Caco-2 (cell line): Measurements from ENCODE around the gene TMEM132C. TPM values are rescaled to one million over a fixed set of nuclear protein-coding genes. Genes with fewer than 3 reads are reported as not detected.

ENCODE experiments used
- BruUV-seq: library from RNA; stranded (reverse); fragments of 400-500 nt; replicated peaks from 2 replicates; lab custom pipeline; 2021; lab: Mats Ljungman, UMichigan
- CTCF ChIA-PET: fragments of 300-600 bp; sonication (Branson Sonifier 250); formaldehyde crosslinking; loops from one replicate; lab custom pipeline; 2022; ENCODE audit warnings: antibody characterized with exemption; lab: Charles Lee
- POLR2A ChIA-PET: fragments of 300-600 bp; sonication (Branson Sonifier 250); formaldehyde crosslinking; loops from one replicate; lab custom pipeline; 2022; ENCODE audit warnings: antibody characterized with exemption; lab: Charles Lee
- DNase-seq, 2 experiments: peaks; one replicate each; pipeline versions ENCODE4 v3.0.0 to v3.0.0-alpha.2; 2020 to 2022
- H3K27me3 ChIP-seq: replicated peaks from 2 replicates; pipeline ENCODE4 v1.6.0; 2011; ENCODE audit warnings: low read length; ENCODE audit not compliant: control insufficient read depth, insufficient read depth
- H3K36me3 ChIP-seq: 2 replicates; pipeline ENCODE4 v1.5.1; 2011; ENCODE audit warnings: low read length; ENCODE audit not compliant: control insufficient read depth, insufficient read depth
- H3K4me1 ChIP-seq: fragments of 250-450 bp; sonication (Bioruptor Pico); 2 replicates; pipeline ENCODE4 v1.5.1; 2020; ENCODE audit warnings: mild to moderate bottlenecking
- H3K4me3 ChIP-seq: 2 replicates; pipeline ENCODE4 v1.5.1; 2011; ENCODE audit warnings: low read depth, mild to moderate bottlenecking, control low read depth, low read length
- H3K9me3 ChIP-seq: fragments of 250-450 bp; sonication (Bioruptor Pico); 2 replicates; pipeline ENCODE4 v1.5.1; 2020; ENCODE audit warnings: mild to moderate bottlenecking, moderate library complexity
- H3K27ac Mint-ChIP-seq: one replicate; pipeline ENCODE4 v1.8.0; 2022; ENCODE audit warnings: mixed read lengths; ENCODE audit not compliant: unreplicated experiment
- H3K27me3 Mint-ChIP-seq: one replicate; pipeline ENCODE4 v1.8.0; 2022; ENCODE audit warnings: mixed read lengths; ENCODE audit not compliant: insufficient read depth, unreplicated experiment
- H3K36me3 Mint-ChIP-seq: one replicate; pipeline ENCODE4 v1.8.0; 2022; ENCODE audit warnings: mild to moderate bottlenecking, mixed read lengths; ENCODE audit not compliant: insufficient read depth, unreplicated experiment
- H3K4me1 Mint-ChIP-seq: one replicate; pipeline ENCODE4 v1.8.0; 2022; ENCODE audit warnings: low read depth, mixed read lengths; ENCODE audit not compliant: unreplicated experiment
- H3K4me3 Mint-ChIP-seq: one replicate; pipeline ENCODE4 v1.8.0; 2022; ENCODE audit warnings: mild to moderate bottlenecking, moderate library complexity, mixed read lengths; ENCODE audit not compliant: unreplicated experiment
- H3K9me3 Mint-ChIP-seq: one replicate; pipeline ENCODE4 v1.8.0; 2022; ENCODE audit warnings: mixed read lengths; ENCODE audit not compliant: unreplicated experiment
- intact Hi-C: fragments of 100-400 bp; cut with micrococcal nuclease; formaldehyde crosslinking; loops from one replicate; pipeline ENCODE4 v1.10.0; 2022; ENCODE audit not compliant: unreplicated experiment
- total RNA-seq: library from RNA; stranded (reverse); gene quantifications from 2 replicates; pipeline ENCODE4 v1.2.3, GENCODE V29; 2022
- TF ChIP-seq, protein P1 (sequence below), 2 experiments: fragments of 200-600 bp in 1 of 2; IDR thresholded peaks; 1 replicate in 1 of 2; 2 replicates in 1 of 2; pipeline versions ENCODE4 v1.5.1 to v1.8.0; 2011 to 2022; ENCODE audit warnings: antibody characterized with exemption in 1 of 2, control low read depth in 1 of 2, inconsistent platforms in 1 of 2, low read depth in 1 of 2, low read length in 1 of 2, mild to moderate bottlenecking in 1 of 2, moderate library complexity in 1 of 2; ENCODE audit not compliant: insufficient read depth in 1 of 2, severe bottlenecking in 1 of 2, unreplicated experiment in 1 of 2

The TMEM132C gene
- total RNA-seq, 1 experiment from 2014 or later = not detected

DNA sequence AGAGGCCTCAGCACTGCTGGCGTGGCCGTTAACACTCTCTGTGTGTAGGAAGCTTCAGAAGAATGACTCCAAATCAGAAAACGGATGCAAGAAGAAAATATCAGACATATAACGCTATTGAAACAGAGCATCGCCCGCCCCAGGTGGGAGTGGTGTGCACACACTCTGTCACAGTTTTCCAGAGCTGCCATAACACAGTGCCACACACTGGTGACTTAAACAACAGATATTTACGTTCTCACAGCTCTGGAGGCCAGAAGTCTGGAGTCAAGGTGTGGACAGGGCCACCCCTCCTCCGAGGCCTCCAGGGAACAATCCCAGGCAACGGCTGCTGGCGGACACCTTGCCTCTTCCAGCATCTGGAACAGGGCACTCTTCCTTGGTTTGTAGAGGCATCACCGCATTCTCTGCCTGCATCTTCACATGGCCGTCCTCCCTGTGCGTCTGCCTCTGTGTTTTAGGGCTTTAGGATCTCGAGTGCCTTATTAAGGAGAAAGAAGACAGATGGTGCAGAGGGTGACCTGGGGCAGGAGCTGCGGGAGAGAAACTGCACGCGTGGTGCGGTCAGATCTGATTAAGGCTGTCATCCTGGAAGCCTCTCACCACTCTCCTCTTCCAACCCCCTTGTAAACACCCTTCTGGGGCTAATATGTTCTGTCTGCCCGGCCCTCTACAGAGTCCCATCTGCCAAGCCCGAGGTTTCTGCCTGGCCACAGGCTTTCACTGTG is 415.7 kb downstream of the TMEM132C start:
- Histone ChIP-seq H3K36me3 (no peaks in the 10 kb centered on the region), H3K4me1 (no peaks in the 10 kb centered on the region), H3K9me3 (no peaks in the 10 kb centered on the region), H3K4me3 (no peak overlapping the region), H3K27me3 (no peaks in the 10 kb centered on the region)
- H3K4me3 Mint-ChIP-seq = no peak overlapping the region
- H3K4me1 Mint-ChIP-seq = no peaks in the 10 kb centered on the region
- TF ChIP-seq, protein P1, sequence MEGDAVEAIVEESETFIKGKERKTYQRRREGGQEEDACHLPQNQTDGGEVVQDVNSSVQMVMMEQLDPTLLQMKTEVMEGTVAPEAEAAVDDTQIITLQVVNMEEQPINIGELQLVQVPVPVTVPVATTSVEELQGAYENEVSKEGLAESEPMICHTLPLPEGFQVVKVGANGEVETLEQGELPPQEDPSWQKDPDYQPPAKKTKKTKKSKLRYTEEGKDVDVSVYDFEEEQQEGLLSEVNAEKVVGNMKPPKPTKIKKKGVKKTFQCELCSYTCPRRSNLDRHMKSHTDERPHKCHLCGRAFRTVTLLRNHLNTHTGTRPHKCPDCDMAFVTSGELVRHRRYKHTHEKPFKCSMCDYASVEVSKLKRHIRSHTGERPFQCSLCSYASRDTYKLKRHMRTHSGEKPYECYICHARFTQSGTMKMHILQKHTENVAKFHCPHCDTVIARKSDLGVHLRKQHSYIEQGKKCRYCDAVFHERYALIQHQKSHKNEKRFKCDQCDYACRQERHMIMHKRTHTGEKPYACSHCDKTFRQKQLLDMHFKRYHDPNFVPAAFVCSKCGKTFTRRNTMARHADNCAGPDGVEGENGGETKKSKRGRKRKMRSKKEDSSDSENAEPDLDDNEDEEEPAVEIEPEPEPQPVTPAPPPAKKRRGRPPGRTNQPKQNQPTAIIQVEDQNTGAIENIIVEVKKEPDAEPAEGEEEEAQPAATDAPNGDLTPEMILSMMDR (IDR thresholded peaks at IDR 0.05; ENCODE audit: insufficient read depth in 1 of 2, low read depth in 1 of 2, low read length in 1 of 2, severe bottlenecking in 1 of 2, unreplicated experiment in 1 of 2) = no peak
- POLR2A ChIA-PET = no interaction called here
- no peaks in the 10 kb centered on the region for H3K27me3 Mint-ChIP-seq
- CTCF ChIA-PET = no interaction called here
- no peak overlapping the region for H3K27ac Mint-ChIP-seq
- no peak for DNase-seq
- intact Hi-C loops = no loop called here
- BruUV-seq = no TSS peak
- H3K9me3 Mint-ChIP-seq = peaks cover 18% of the 10 kb centered on the region
- H3K36me3 Mint-ChIP-seq = no peaks in the 10 kb centered on the region

DNA sequence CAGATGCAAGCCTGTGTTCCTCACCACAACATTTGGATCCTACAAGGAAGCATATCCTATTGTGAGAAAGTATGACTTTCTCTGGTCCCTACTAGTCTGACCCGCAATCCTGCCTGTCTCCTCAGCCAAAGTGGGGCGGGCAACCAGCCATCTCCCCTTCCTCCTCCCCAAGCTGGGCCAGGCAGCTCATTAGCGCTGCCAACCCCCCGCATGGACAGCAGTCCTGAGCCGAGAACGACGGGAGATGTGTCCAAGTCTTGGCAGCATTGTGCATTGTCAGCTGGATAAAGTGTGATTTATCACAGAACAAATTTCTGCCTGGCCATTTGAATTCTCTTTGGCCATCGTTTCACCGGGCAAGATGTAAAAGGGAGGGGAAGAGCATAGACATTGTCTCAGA is 417.4 kb downstream of the TMEM132C start:
- no peak overlapping the region for H3K27ac Mint-ChIP-seq
- no peaks in the 10 kb centered on the region for H3K36me3 Mint-ChIP-seq
- no peaks in the 10 kb centered on the region for H3K4me1 Mint-ChIP-seq
- intact Hi-C loops = no loop called here
- no peaks in the 10 kb centered on the region for H3K27me3 ChIP-seq
- TF ChIP-seq, protein P1 (IDR thresholded peaks at IDR 0.05; ENCODE audit: insufficient read depth in 1 of 2, low read depth in 1 of 2, low read length in 1 of 2, severe bottlenecking in 1 of 2, unreplicated experiment in 1 of 2) = no peak
- H3K9me3 Mint-ChIP-seq = peaks cover 18% of the 10 kb centered on the region
- no peak for DNase-seq
- H3K27me3 Mint-ChIP-seq = no peaks in the 10 kb centered on the region
- no peak overlapping the region for H3K4me3 Mint-ChIP-seq
- no peak overlapping the region for H3K4me3 ChIP-seq
- POLR2A ChIA-PET = no interaction called here
- CTCF ChIA-PET = no interaction called here
- no peaks in the 10 kb centered on the region for H3K36me3 ChIP-seq
- H3K4me1 ChIP-seq = no peaks in the 10 kb centered on the region
- no peaks in the 10 kb centered on the region for H3K9me3 ChIP-seq
- no TSS peak for BruUV-seq

DNA sequence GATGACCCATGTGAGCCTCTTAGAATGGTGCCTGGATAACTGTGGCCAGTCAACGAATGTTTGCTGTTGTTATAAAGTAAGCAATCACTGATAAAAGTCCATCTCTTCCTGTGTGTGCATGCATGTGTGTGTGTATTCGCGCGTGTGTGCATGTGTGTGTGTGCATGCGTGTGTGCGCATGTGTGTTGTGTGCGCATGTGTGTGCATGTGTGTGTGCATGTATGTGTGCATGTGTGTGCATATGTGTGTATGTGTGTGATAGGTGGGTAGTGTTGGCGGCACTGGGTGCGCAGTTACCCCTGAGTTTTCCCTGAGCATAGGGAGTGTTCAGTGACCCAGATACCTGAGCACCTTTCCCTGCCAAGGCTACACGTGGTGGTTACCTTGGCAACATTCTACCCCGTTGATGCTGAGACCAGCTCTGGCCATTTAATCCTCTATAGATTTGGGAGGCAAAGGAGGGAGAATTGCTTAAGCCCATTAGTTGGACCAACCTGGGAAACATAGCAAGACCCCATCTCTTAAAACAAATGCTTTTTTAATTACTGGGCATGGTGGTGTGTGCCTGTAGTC is 419.0 kb downstream of the TMEM132C start:
- CTCF ChIA-PET = no interaction called here

More for the DNA sequence above, 419.0 kb downstream of the TMEM132C start:
- Mint-ChIP-seq H3K4me3 (no peak overlapping the region), H3K27ac (no peak overlapping the region), H3K4me1 (no peaks in the 10 kb centered on the region), H3K36me3 (no peaks in the 10 kb centered on the region), H3K27me3 (no peaks in the 10 kb centered on the region), H3K9me3 (peaks cover 10% of the 10 kb centered on the region)
- Histone ChIP-seq H3K4me1 (no peaks in the 10 kb centered on the region), H3K4me3 (no peak overlapping the region), H3K27me3 (no peaks in the 10 kb centered on the region), H3K36me3 (no peaks in the 10 kb centered on the region), H3K9me3 (no peaks in the 10 kb centered on the region)
- POLR2A ChIA-PET = no interaction called here
- no TSS peak for BruUV-seq
- TF ChIP-seq, protein P1 (IDR thresholded peaks at IDR 0.05; ENCODE audit: insufficient read depth in 1 of 2, low read depth in 1 of 2, low read length in 1 of 2, severe bottlenecking in 1 of 2, unreplicated experiment in 1 of 2) = no peak
- intact Hi-C loops = no loop called here
- DNase-seq = no peak
